Esophagus squamous epithelium (tissue), 5 donors: ENCODE data around the gene GADD45G. TPM values are rescaled to one million over a fixed set of nuclear protein-coding genes. Genes with fewer than 3 reads are reported as not detected.

ENCODE experiments used
- DNase-seq: peaks from one replicate; lab custom pipeline; 2025; lab: John Stamatoyannopoulos, UW
- H3K27ac ChIP-seq, 4 donors: fragments of 200-600 bp; sonication (generic); one replicate each; pipeline ENCODE4 v1.5.1; 2016 to 2019; ENCODE audit warnings: mild to moderate bottlenecking in 1 of 4
- H3K27me3 ChIP-seq, 4 donors: fragments of 200-600 bp; sonication (generic); 1 replicate in 3 of 4; 2 replicates in 1 of 4; pipeline versions ENCODE4 v1.5.1 to v1.6.0; 2017 to 2021; ENCODE audit warnings: antibody characterized with exemption in 1 of 4
- H3K36me3 ChIP-seq, 3 donors: fragments of 200-600 bp; sonication (generic); one replicate each; pipeline ENCODE4 v1.5.1; 2016 to 2019
- H3K4me1 ChIP-seq, 3 donors: fragments of 200-600 bp; sonication (generic); one replicate each; pipeline ENCODE4 v1.5.1; 2017 to 2019
- H3K4me3 ChIP-seq, 4 donors: fragments of 200-600 bp; sonication (generic); 1 replicate in 3 of 4; 2 replicates in 1 of 4; pipeline ENCODE4 v1.5.1; 2016 to 2019; ENCODE audit warnings: mild to moderate bottlenecking in 2 of 4, moderate library complexity in 1 of 4
- H3K9me3 ChIP-seq, 3 donors: fragments of 200-600 bp; sonication (generic); one replicate each; pipeline ENCODE4 v1.5.1; 2016 to 2019
- POLR2A ChIP-seq, 4 donors: fragments of 450-650 bp; IDR thresholded peaks; one replicate each; pipeline ENCODE4 v1.6.1; 2017; ENCODE audit warnings: antibody characterized with exemption in 4 of 4, mild to moderate bottlenecking in 4 of 4, moderate library complexity in 3 of 4
- WGBS, 2 donors: methylation state at CpG; one replicate each; pipeline ENCODE4 v1.1.5; 2018; 5-methylcytosine and 5-hydroxymethylcytosine counted together
- intact Hi-C: fragments of 100-400 bp; cut with DNase I; formaldehyde crosslinking; loops from one replicate; pipeline ENCODE4 v1.15.0; 2022
- total RNA-seq, 4 donors: library from RNA; depleted of rRNA; stranded (reverse); fragments of >200 nt; gene quantifications; one replicate each; pipeline ENCODE4 v1.1.0, GENCODE V29; 2016
- TF ChIP-seq, protein P1 (sequence below), 6 experiments: fragments of 450-650 bp in 4 of 6; fragments of 200-600 bp in 2 of 6; sonication (generic) in 2 of 6; IDR thresholded peaks; one replicate each; pipeline ENCODE4 v1.5.1; 2016 to 2019; ENCODE audit warnings: antibody characterized with exemption in 6 of 6, mild to moderate bottlenecking in 4 of 6, moderate library complexity in 4 of 6
- donor health status: DM: yes; HTN: yes; CAD: no.

GADD45G gene
- total RNA-seq, 4 donors from 2014 or later, result 1.8 to 18.7 (median 8.5) TPM

- 80% methylated on average over 5 of the region's 8 CpGs; no CpG with 5 or more reads in 1 of the 2 donors for WGBS, 2 donors
- H3K9me3 ChIP-seq, result no peaks in the 10 kb centered on the region
- TF ChIP-seq, protein P1, sequence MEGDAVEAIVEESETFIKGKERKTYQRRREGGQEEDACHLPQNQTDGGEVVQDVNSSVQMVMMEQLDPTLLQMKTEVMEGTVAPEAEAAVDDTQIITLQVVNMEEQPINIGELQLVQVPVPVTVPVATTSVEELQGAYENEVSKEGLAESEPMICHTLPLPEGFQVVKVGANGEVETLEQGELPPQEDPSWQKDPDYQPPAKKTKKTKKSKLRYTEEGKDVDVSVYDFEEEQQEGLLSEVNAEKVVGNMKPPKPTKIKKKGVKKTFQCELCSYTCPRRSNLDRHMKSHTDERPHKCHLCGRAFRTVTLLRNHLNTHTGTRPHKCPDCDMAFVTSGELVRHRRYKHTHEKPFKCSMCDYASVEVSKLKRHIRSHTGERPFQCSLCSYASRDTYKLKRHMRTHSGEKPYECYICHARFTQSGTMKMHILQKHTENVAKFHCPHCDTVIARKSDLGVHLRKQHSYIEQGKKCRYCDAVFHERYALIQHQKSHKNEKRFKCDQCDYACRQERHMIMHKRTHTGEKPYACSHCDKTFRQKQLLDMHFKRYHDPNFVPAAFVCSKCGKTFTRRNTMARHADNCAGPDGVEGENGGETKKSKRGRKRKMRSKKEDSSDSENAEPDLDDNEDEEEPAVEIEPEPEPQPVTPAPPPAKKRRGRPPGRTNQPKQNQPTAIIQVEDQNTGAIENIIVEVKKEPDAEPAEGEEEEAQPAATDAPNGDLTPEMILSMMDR (IDR thresholded peaks at IDR 0.05), result no peak
- TF ChIP-seq POLR2A (IDR thresholded peaks at IDR 0.05), result no peak
- intact Hi-C loops, result no loop called here
- H3K27me3 ChIP-seq, result no peaks in the 10 kb centered on the region
- peak overlapping the region in 3 of 4 donors; percentile 69 to 78 (median 77) for H3K27ac ChIP-seq
- no peak for DNase-seq
- H3K4me3 ChIP-seq, result no peak overlapping the region
- peaks cover 5 to 28% (median 11%) of the 10 kb centered on the region in 3 donors for H3K4me1 ChIP-seq
- no peaks in the 10 kb centered on the region for H3K36me3 ChIP-seq
Measured at GRCh38 chr9:89640801-89641200, 36.0 kb downstream of the GADD45G start.

DNA sequence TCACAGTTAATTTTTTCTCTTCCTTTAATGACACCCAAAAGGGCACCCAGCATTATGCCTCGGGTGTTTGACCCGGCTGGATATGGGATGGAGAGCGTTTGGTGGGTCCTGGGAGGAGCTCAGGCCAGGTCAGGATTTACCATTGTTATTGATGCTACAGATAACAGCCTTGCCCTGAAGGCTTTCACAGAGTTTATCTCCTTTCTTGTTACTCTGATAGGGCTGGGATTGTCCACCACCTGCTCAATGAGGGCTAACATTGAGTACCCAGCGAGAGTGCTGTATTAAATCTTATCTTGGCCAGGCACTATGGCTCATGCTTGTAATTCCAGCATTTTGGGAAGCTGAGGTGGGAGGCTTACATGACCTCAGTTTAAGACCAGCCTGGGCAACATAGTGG is 37.2 kb downstream of the GADD45G start:
- H3K27me3 ChIP-seq, result no peaks in the 10 kb centered on the region
- intact Hi-C loops, result no loop called here
- no peaks in the 10 kb centered on the region for H3K36me3 ChIP-seq
- 81 to 83% methylated on average over 3 of the region's 4 CpGs for WGBS, 2 donors
- no peak for DNase-seq
- H3K4me3 ChIP-seq, result no peak overlapping the region
- TF ChIP-seq POLR2A (IDR thresholded peaks at IDR 0.05), result no peak
- TF ChIP-seq, protein P1 (IDR thresholded peaks at IDR 0.05), result no peak
- no peaks in the 10 kb centered on the region for H3K9me3 ChIP-seq
- H3K27ac ChIP-seq, result no peak overlapping the region
- peaks cover 5 to 27% (median 11%) of the 10 kb centered on the region in 3 donors for H3K4me1 ChIP-seq

GRCh38 chr9:89642789-89643188 is 38.0 kb downstream of the GADD45G start:
- Histone ChIP-seq H3K27ac (no peak overlapping the region), H3K36me3 (no peaks in the 10 kb centered on the region), H3K4me3 (no peak overlapping the region), H3K27me3 (peaks cover 0 to 5% (median 0%) of the 10 kb centered on the region in 4 donors), H3K9me3 (no peaks in the 10 kb centered on the region), H3K4me1 (peaks cover 5 to 27% (median 11%) of the 10 kb centered on the region in 3 donors)
- intact Hi-C loops, result no loop called here
- 90 to 91% methylated on average over 5 to 6 of the region's 6 CpGs for WGBS, 2 donors
- DNase-seq, result no peak
- no peak for TF ChIP-seq POLR2A (IDR thresholded peaks at IDR 0.05)
- TF ChIP-seq, protein P1 (IDR thresholded peaks at IDR 0.05), result no peak

DNA sequence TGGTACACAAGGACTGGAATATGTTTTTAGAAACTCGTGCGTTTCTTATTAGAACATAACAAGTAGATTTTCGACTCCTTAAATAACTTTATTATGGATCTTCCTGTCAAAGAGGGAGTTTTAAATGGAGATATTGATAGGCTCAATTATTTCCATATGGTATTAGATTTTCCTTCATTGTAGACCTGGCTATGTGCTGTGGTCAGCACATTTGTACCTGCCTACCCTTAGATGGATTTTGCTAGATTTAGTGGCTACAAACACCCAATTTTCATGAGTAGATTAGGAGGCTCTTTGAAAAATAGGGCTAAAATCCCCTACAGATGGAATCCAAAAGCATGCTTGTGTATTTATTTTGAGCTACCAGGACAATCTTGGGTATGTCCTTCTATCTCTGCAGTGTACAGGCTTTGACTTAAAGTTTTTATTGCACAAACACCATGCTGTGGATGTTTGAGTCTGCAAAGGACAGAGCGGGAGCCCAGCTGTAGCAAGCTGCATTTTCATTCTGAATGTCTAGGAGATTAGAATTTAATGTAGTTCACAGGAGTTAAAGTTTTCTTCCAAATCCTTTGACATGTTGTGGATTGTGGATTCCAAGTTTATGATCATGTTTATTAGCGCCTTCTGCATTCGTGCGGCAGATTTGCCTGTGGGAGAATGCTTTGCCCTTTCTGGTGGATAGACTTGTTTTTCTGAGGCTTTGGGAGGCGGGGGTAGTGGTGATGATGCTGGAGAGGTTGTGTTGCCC is 41.6 kb downstream of the GADD45G start:
- TF ChIP-seq, protein P1 (IDR thresholded peaks at IDR 0.05), result no peak
- TF ChIP-seq POLR2A (IDR thresholded peaks at IDR 0.05), result no peak
- Histone ChIP-seq H3K27ac (no peak overlapping the region), H3K36me3 (no peaks in the 10 kb centered on the region), H3K27me3 (peaks cover 0 to 14% (median 0%) of the 10 kb centered on the region in 4 donors), H3K9me3 (no peaks in the 10 kb centered on the region), H3K4me1 (no peaks in the 10 kb centered on the region), H3K4me3 (no peak overlapping the region)
- no peak for DNase-seq
- WGBS, 2 donors, result 89 to 92% methylated on average over 7 to 8 of the region's 8 CpGs
- intact Hi-C loops, result no loop called here

DNA sequence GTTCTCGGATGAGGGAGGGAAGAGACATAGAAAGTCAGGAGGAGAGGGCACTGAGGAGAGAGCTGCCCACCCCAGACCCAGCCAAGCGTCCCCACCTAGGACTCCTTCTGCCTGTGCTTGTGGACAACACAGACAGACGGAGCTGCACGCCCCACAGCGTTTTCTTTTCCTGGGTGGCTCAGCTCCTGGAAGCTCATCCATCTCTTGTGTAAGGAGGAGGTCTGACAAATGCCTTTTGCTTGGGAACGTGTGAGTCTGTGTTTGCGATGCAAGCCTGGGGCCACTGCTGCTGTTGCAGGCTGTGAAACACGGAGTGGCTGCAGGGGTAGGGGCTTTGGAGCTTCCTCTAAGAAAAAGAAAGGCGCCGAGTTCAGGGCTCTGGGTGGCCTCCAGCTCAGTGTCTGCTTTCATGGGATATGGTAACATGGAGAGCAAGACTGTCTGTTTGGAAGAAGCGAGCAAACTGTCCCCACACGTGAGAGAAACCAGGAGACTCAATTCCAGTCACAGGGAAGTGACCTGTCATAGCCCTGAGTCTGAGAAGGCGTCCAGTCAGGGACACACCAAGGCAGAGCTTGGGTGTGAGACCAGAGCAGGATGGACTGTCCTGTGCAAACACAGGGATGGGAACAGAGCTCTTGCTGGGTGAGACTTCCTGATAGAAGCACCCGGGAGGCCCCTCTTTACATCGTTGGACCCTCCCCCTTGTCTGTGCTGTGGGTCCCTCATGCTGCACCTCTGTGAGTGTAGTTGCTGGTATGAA is 42.7 kb downstream of the GADD45G start:
- H3K27ac ChIP-seq, result no peak overlapping the region
- intact Hi-C loops, result no loop called here
- no peaks in the 10 kb centered on the region for H3K36me3 ChIP-seq
- H3K4me3 ChIP-seq, result no peak overlapping the region
- no peak for TF ChIP-seq POLR2A (IDR thresholded peaks at IDR 0.05)
- TF ChIP-seq, protein P1 (IDR thresholded peaks at IDR 0.05), result no peak
- peaks cover 0 to 14% (median 0%) of the 10 kb centered on the region in 4 donors for H3K27me3 ChIP-seq
- no peak for DNase-seq
- H3K4me1 ChIP-seq, result no peaks in the 10 kb centered on the region
- no peaks in the 10 kb centered on the region for H3K9me3 ChIP-seq
- WGBS, 2 donors, result 69 to 71% methylated on average over 11 to 14 of the region's 15 CpGs
